IPS-11a (cell line): ENCODE measurements around the gene FN3K.
"Not testable (repeated sequence)": the region's sequence is repeated elsewhere in the genome, so short reads cannot be mapped to it uniquely, and the experiment has no call there.

ENCODE experiments used
- H3K4me3 ChIP-seq: one replicate; pipeline ENCODE4 v1.5.1; 2013; ENCODE audit warnings: low read depth, low read length, control low read depth

FN3K gene

DNA sequence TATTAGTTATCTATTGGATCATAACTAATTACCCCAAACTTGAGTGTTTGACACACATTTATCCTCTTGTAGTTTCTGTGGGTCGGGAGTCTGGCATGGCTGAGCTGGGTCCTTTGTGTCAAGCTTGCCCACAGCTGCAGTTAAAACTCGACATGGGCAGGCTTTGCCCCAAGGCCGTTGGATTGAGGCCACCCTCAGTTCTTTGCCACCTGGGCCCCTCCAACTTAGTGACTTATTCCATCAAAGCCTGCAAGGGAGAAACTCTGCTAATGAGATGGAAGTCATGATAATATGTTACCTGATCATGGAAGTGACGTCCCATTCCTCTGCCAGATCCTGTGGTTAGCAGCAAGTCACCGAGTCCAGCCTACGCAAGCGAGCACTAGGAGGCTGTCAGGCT is 33.6 kb downstream of the FN3K start:
- no peak overlapping the region for H3K4me3 ChIP-seq

DNA sequence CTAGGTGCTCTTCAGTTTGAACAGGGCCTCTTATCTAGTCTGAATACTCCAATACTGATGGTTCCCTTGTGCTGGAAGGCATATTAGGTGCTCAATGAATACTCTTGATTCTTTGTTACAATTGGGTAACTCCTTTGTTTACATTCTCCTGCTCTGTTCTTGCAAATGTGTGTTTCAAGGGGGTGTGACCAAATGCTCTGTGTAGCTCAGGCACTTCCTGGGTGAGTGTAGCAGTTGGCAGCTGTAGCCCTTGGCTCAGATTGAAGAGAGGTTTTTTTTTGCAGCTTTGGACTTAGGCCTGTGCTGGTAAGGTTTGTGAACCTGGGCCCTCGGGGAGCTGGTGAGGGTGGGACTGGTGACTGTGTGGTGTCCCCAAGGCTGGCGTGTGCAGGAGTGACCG is 36.6 kb downstream of the FN3K start:
- no peak overlapping the region for H3K4me3 ChIP-seq

DNA sequence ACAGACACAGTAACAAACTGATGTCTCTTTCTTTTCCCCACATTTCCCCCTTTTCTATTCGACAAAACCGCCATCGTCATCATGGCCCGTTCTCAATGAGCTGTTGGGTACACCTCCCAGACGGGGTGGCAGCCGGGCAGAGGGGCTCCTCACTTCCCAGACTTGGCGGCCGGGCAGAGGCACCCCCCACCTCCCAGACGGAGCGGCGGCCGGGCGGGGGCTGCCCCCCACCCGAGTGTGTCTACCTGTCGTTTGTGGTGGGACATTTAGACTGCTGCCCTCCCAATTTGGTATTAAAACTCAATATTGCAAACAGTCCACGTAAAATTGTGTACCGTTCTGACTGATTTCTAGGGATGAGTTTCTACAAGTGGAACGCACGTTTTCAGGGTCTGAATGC is 39.0 kb downstream of the FN3K start:
- H3K4me3 ChIP-seq = not testable (repeated sequence)

DNA sequence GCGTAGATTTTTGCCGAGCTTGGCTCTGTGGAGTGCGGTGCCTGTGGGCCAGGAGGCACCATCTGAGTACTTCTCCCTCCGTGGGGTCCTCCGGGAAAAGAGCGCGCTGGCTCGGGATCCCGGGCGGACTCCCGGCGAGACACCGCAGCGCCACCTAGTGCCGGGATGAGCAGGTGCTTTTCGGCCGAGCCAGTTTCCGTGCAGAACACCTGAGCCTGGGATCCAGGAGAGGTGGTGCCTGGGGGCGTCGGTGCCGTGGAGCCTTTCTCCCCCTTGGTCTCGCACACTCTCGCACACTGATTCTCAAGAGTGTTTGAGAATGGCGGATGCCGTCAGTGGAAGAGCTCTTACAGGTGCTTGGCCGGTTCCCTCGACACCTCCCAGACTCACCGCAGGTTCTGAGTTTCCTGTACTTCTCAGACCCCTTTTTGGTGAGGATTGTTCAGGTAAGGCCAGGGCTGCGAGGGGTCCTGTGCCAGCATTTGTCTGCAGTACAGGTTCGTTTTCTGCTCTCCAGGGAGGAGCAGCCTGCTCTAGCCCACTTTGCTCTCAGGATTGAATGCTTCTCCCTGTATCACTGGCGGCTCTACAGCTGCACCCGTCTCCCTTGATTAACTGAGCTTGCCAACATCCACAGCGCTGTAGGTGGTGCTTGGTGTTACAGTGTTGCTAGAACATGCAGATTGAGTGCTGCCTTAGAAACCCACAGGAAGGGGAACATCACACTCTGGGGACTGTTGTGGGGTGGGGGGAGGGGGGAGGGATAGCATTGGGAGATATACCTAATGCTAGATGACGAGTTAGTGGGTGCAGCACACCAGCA is 39.8 kb downstream of the FN3K start:
- no peak overlapping the region for H3K4me3 ChIP-seq

DNA sequence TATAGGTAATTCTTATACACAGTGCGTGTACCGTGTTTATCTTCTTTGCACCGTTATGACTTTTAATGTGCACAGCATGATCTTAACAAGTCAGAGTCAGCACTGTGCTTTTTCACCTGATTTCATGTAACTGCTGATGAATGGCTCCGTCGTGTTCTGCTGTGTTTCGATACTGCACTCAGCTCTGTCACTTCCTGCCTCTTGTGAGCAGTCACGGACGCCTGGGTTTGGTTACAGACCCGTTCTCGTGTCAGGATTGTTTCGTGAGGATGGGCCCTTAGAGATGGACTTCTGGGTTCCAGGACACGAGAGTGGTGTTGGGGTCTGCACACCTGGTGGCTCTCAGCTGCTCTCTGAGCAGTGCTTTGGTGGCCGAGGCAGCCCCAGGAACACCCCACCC is 41.0 kb downstream of the FN3K start:
- no peak overlapping the region for H3K4me3 ChIP-seq

DNA sequence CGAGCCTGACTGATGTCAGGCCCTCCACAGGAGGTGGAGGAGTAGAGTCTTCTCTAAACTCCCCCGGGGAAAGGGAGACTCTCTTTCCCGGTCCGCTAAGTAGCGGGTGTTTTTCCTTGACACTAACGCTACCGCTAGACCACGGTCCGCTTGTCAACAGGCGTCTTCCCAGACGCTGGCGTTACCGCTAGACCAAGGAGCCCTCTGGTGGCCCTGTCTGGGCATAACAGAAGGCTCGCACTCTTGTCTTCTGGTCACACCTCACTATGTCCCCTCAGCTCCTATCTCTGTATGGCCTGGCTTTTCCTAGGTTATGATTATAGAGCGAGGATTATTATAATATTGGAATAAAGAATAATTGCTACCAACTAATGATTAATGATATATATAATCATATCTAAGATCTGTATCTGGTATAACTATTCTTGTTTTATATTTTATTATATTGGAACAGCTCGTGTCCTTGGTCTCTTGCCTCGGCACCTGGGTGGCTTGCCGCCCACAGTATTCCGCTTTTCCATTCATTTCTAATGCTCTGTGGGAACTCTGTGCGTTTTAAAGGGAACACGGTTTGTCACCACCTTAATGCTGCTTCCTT is 42.5 kb downstream of the FN3K start:
- H3K4me3 ChIP-seq = not testable (repeated sequence)

DNA sequence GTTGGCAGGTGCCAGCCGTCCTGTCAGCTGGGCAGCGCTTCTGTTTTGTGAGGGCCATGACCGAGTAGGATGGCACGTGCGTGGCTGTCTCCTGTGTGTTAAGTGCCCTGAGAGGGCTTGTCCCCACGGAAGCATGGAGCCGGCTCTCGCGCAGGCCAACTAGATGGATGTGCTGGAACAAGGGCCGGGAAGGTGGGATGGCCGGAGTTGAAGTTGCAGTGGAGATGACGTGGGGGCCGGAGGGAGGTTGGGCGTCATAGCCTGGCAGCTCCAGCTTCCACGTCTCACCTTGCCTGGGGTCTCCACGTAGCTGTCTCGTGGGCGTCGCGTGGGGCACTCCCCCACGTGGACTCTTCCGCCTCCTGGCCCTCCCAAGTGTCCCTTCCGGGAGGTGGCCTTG is 44.1 kb downstream of the FN3K start:
- H3K4me3 ChIP-seq = no peak overlapping the region

DNA sequence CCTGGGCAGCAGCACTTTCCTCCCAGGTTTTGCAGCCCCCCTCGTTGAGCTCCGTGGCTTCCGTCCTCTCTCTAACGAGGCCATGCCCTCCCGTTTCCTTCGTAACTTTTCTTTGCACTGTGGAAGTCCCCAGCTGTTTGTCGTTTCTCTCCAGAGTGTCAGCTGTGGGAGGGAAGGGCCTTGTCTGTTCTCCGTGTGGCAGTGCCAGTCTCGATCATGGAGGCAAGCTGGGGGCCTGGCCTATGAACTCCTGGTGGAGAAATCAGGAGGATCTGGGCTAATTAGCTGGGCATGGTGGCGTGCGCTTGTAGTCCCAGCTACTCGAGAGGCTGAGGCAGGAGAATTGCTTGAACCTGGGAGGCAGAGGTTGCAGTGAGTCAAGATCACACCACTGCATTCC is 44.8 kb downstream of the FN3K start:
- H3K4me3 ChIP-seq = no peak overlapping the region

DNA sequence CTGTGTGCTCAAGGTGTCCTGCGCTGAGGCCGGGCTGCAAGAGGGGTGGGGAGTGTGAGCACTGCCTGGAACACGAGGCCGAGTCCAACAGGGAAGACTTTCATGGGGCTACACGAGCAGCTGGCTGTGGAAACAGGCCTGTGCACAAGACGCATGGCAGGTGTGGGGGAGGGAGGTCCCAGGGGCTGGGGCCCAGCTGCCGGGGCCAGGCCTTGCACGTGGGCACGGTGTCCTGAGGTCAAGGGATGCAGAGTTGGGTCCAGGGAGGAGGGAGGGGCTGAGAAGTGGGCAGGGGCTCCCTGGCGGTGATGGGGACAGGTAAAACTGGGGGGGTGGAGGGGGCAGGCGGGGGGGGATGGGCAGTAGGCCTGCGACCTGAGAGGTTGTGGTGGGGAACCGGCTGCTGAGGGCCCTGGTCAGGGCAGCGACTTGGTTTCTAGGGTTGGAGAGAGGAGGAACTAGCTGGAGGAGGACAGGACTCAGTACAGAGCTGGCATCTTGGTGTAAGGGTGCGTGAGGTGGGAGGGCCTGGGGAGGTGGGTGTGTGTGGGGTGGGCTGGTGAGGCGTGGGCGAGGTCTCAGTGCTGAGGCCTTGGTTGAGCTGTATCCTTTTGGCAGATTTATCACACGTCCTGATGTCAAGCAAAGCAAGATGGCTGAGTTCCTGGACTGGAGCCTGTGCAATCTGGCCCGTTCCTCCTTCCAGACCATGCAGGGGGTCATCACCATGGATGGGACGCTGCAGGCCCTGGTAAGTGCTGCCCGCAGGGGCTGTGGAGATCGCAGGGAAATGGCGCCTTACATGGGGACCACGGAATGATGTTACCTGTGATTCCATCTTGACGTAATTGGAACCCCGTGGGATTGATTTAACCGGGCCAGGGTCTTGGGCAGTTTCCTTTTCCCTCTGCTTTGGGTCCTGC is 45.8 kb downstream of the FN3K start:
- H3K4me3 ChIP-seq = no peak overlapping the region

DNA sequence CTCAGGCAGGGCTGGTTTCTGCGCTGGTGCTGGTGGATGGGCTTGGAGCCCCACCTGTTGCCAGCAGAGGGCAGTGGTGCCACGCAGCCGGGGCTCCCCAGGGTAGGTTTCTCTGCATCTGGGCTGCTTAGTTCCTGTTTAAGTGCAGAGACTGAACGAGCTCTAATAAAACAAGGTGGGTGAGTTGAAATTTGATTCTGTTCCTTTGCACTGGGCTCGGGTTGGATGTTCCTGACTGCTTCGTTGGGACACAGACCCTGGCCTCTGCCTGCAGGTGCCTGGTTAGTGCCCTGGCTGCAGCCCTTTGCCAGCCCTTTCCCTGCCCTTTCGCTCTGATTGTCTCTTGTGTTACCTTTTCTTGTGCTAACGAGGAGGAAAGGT is 46.5 kb downstream of the FN3K start:
- no peak overlapping the region for H3K4me3 ChIP-seq

DNA sequence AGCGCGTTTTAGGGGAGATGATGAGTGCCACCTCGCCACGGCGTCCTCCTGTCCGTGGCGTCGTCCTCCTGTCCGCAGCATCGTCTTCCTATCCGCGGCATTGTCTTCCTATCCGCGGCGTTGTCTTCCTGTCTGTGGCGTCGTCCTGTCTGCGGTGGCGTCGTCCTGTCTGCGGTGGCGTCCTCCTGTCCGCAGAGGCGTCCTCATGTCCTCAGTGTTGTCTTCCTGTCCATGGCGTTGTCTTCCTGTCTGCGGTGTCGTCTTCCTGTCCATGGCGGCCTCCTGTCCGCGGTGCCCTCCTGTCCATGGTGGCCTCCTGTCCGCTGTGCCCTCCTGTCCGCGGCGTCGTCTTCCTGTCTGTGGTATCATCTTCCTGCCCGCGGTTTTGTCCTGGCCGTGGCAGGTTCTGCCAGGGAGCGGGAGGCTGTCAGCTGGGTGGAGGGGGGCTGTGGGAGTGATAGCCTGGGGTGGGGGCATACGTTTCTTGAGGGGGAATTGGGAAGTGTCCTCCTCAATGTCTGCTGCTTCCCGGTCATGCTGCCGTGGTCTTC is 47.3 kb downstream of the FN3K start:
- H3K4me3 ChIP-seq = no peak overlapping the region

DNA sequence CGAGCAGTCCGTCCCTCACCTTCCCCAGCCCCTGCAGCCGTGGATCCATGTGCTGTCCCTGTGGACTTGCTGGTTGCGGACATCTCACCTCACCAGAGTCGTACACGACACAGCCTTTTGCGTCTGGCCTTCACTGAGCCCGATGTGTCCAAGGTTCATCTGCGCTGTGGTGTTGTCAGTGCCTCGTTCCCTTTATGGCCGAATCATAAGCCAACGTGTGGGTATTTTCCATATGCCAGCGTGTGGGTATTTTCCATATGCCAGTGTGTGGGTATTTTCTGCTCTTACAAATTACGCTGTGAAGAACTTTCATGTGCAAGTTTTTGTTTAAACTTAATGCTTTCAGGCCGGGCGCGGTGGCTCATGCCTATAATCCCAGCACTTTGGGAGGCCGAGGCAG is 48.1 kb downstream of the FN3K start:
- H3K4me3 ChIP-seq = no peak overlapping the region

DNA sequence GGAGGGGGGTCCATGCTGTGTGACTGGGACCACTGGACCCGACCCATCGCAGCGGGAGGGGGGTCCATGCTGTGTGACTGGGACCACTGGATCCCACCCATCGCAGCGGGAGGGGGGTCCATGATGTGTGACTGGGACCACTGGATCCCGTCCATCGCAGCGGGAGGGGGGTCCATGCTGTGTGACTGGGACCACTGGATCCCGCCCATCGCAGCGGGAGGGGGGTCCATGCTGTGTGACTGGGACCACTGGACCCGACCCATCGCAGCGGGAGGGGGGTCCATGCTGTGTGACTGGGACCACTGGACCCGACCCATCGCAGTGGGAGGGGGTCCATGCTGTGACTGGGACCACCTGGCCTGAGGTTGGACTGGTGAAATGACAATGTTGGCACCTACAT is 50.2 kb downstream of the FN3K start:
- not testable (repeated sequence) for H3K4me3 ChIP-seq

DNA sequence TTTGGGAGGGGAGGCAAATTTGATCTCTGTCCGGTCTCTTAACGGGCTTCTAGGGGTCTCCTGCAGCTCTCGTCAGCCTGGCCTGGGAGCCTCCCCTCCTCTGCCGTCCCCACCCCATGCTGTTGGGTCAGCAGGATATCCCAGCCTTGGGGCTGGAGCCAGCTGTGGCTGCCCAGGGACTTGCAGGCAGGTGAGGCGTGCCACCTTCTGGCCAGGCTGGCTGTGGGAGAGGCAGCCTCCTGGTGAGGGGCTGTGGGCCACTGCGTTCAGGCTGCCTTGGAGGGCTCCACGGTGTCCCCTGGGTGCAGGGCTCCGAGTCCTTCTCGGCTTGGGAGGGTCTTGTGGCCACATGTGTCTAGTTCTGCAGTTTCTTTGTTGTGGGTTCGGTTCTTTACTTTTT is 51.0 kb downstream of the FN3K start:
- no peak overlapping the region for H3K4me3 ChIP-seq

DNA sequence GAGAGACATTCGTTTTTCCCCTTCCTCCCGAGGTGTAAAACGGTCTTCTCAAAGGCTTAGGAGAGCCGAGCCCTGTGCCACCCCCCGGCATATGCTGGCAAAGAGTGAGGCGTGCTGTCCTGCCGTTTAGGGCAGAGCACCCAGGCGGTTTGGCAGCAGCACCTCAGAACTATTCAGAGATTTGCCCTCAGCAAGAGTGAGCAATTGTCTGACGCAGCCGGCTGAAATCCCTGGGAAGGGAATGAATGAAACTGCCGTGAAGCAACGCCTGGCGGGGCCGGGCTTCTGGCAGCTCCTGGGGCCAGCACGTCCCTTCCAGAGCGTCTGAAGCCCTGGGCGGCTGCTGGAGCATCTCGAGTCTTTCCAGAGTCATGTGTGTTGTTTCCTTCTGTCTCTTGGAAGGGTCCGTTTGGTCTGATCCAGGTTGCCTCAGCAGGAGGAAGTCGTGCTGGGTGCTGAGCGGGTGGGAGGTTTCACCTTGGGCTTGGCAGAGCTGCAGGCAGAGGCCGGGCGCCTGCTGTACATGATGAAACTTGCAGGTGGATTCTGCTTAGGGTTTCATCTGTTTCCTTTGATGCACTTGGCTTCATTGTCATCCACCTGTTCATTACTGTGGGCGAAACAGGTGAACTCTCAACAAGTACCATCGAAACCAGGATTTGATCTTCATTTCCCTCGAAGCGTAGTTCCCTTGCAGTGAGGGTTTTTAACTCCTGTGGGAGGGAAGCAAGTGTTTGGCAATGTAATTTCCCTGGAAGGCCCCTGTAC is 51.9 kb downstream of the FN3K start:
- no peak overlapping the region for H3K4me3 ChIP-seq

DNA sequence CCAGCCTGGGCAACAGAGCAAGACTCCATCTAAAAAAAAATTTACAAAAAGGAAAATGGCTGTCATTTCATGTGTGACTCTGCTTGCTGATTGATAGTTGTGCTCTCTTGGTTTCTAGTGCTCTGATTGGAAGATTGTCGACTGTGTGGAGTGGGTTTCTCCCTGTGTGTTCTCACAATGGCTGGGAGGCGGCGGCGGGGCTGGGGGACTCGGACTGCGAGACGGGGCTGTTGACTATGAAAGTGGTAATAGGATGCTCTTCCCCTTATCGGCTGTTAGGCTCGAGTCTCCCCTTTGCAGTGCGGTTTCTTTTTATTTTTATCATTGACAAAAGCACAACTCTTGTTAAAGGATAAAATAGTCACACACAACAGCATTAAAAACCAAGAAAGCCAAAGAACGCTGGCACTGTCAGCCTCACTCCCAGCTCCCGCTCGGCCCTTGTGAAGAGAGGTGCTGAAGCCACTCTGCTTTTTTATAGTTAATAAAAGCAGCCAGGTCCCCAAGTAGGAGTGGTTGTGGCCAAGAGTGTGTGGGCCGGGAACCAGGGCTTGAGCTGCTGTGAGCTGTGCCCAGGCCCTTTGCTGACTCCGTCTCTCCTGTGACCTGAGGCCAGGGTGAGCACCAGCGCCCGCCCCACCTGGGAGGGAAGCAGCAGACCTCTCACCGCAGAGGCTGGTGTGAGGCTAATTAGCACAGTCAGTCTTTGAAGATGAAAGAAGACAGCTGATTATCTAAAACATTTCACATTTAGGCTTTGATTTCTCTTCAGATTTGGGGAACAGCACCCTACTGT is 53.0 kb downstream of the FN3K start:
- H3K4me3 ChIP-seq = no peak overlapping the region

DNA sequence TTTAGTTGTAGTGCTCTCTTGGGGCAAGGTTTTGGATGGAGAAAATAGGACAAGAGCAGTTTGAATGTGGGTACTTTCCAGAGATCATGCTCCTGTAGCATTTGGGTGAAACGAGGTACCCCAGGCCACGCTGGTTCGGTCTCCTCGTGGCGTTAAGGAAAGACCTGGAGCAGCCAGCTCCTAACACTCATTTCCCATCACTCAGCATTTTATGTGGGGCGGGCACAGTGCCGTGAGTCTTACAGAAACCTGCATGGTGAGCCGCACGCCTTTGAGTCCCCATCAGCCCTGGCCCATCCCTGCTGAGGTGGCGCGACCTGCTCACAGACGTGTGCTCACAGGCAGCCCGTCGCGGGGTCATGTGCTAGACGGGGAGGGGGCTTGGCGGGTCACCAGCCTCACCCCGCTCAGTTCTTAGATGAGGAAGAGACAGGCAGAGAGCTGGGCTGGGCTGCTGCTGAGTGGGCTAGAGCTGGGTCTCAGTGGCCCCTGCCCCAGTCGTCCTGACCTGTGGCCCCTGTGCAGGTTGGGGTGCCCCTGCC is 53.7 kb downstream of the FN3K start:
- H3K4me3 ChIP-seq = no peak overlapping the region

DNA sequence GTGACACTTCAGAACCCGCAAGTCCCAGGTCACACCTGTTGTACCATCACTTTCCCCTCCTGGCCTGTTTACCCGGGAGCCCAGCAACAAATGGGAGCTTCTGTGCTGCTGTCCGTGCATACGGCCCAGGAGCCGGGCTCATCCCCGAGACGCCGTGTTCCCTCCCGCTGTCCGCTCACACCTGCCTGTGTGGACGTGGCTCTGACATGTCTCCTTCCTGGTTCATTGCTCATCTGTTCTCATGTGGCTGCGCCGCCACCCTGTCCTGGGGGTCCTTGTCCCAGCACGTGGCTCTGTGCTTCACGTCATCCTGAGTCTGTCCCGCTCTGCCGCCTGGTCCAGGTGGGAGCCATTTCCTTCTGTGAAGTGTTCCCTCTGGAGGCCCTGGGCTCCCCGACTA is 54.4 kb downstream of the FN3K start:
- H3K4me3 ChIP-seq = no peak overlapping the region

DNA sequence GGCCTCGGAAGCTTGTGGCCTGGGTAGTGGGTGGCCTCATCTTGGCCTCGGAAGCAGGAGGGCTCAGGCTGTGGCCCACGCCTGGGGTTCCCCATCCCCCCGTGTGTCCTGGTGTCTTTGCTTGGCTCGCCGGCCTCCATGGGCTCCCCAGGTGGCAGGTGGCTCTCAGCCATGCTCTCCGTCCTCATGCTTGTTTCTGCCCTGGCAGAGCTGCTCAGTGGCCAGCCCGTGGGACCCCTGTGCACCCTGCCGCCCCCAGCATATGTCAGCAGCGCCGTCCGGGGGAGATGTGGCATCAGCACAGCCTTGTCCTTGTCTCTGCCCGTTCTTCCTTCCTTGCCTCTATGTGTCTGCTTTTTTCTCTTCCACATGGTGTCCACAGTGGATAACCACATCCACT is 55.0 kb downstream of the FN3K start:
- H3K4me3 ChIP-seq = no peak overlapping the region

DNA sequence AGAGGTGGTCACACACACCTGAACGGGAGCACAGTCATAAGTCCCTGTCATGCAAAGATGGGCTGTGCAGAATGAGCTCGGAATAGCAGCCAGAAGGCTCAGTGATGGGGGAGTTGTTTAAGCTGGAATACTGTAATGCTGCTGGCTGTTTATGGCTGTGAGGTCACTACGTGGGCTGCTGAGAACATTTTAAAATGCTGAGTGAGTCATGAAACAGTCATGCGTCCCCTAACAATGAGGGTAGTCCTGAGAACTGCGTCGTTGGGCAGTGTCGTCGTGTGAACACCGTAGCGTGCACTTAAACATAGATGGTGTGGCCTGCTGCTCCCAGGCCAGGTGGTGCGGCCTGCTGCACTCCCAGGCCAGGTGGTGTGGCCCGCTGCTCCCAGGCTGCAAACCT is 56.1 kb downstream of the FN3K start:
- no peak overlapping the region for H3K4me3 ChIP-seq
